H1 (cell line): Measurements from ENCODE around the gene CPA1. TPM values are rescaled to one million over a fixed set of nuclear protein-coding genes. Genes with fewer than 3 reads are reported as not detected.

Source experiments
- CEBPB ChIP-seq: IDR thresholded peaks from 2 replicates; pipeline ENCODE4 v1.6.1; 2012; ENCODE audit warnings: low read depth, low read length
- GTF2F1 ChIP-seq: IDR thresholded peaks from 2 replicates; pipeline ENCODE4 v1.6.1; 2012; ENCODE audit warnings: low read depth, low read length, improper control_type of control experiment, borderline replicate concordance
- POLR2A ChIP-seq, 2 experiments: IDR thresholded peaks; 1 replicate in 1 of 2; 2 replicates in 1 of 2; pipeline ENCODE4 v1.6.1; 2011; ENCODE audit warnings: low read depth in 2 of 2, low read length in 2 of 2, mild to moderate bottlenecking in 2 of 2; ENCODE audit errors: control extremely low read depth in 1 of 2
- TBP ChIP-seq: IDR thresholded peaks from 2 replicates; pipeline ENCODE4 v1.6.1; 2011; ENCODE audit warnings: low read depth, low read length, improper control_type of control experiment
- polyA plus RNA-seq, 7 experiments: library from polyadenylated mRNA; depleted of rRNA in 3 of 7; stranded (reverse) in 5 of 7; unstranded in 2 of 7; fragments of >200 nt in 5 of 7; fragments of 200-250 nt in 2 of 7; gene quantifications; 1 replicate in 5 of 7; 2 replicates in 1 of 7; 4 replicates in 1 of 7; pipeline versions ENCODE4 v1.2.1 to v1.2.3, GENCODE V29; 2011 to 2013; ENCODE audit warnings: missing spikeins in 2 of 7, mixed read lengths in 2 of 7
- total RNA-seq: library from RNA; stranded (reverse); fragmentation: NEBNext Ultra II Directional; extraction: Animal tissue kit (Norgen Biotek cat#: 25700); gene quantifications from 2 replicates; pipeline ENCODE4 v1.2.1, GENCODE V29; 2021

The CPA1 gene
- total and polyA plus RNA-seq, 2 of the 8 experiments (the other 6 are each of a cell fraction or from before 2014, with no cell fraction given): not detected

DNA sequence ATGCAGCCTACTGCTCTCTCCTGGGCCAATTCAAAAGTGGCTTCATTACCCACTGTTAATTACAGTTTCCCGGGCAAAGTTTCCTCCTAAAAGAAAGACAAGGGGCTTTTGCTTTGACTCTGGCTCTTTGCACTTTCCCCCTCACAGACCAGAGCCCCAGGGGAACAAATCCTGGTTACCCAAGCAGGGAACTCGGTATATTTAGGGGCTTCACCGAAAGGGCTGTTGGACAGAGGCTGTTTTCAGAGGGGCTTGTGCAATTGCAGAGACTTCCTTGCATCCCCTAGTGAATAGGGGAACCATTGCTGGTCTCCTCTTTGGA is 7.0 kb downstream of the CPA1 start (continued):
- TF ChIP-seq POLR2A (IDR thresholded peaks at IDR 0.05; ENCODE audit: control extremely low read depth in 1 of 2, low read depth in 2 of 2, low read length in 2 of 2) (no peak), GTF2F1 (no peak), TBP (no peak), CEBPB (no peak)
